SK-N-SH (cell line): ENCODE results near the gene LBR.

Source experiments
- EZH2phosphoT487 ChIP-seq: fragments of 200-600 bp; sonication (generic); IDR thresholded peaks from 2 replicates; pipeline ENCODE4 v1.6.1; 2017; ENCODE audit warnings: low read depth, mixed run types, mild to moderate bottlenecking, antibody characterized with exemption, moderate library complexity, borderline replicate concordance
- FOSL2 ChIP-seq: IDR thresholded peaks from 2 replicates; pipeline ENCODE4 v1.4.0; 2012; ENCODE audit warnings: low read depth, mild to moderate bottlenecking, moderate library complexity, borderline replicate concordance
- MAX ChIP-seq: IDR thresholded peaks from 2 replicates; pipeline ENCODE4 v1.4.0; 2012; ENCODE audit warnings: low read depth
- MXI1 ChIP-seq: IDR thresholded peaks from 2 replicates; pipeline ENCODE4 v1.6.1; 2012; ENCODE audit warnings: mild to moderate bottlenecking, low read depth, low read length, improper control_type of control experiment
- NFIC ChIP-seq: IDR thresholded peaks from 2 replicates; pipeline ENCODE4 v1.4.0; 2012; ENCODE audit warnings: borderline replicate concordance
- RAD21 ChIP-seq: IDR thresholded peaks from 2 replicates; pipeline ENCODE4 v1.6.1; 2012; ENCODE audit warnings: mild to moderate bottlenecking, low read length
- TCF12 ChIP-seq: IDR thresholded peaks from 2 replicates; pipeline ENCODE4 v1.4.0; 2012
- USF1 ChIP-seq: IDR thresholded peaks from 2 replicates; pipeline ENCODE4 v1.4.0; 2012; ENCODE audit warnings: low read depth, borderline replicate concordance
- YY1 ChIP-seq: IDR thresholded peaks from 2 replicates; pipeline ENCODE4 v1.4.0; 2012; ENCODE audit warnings: low read depth, mild to moderate bottlenecking
- TF ChIP-seq, protein P1 (sequence below): fragments of 200-600 bp; sonication (generic); IDR thresholded peaks from 2 replicates; pipeline ENCODE4 v1.6.1; 2017; ENCODE audit warnings: antibody characterized with exemption, mild to moderate bottlenecking, moderate library complexity
- TF ChIP-seq, protein P2 (sequence below): fragments of 150-350 bp; IDR thresholded peaks from 2 replicates; pipeline ENCODE4 v1.6.1; 2017; ENCODE audit warnings: antibody characterized with exemption, low read length, low read depth, borderline replicate concordance
- TF ChIP-seq, protein P3 (sequence below): IDR thresholded peaks from 2 replicates; pipeline ENCODE4 v1.4.0; 2012; ENCODE audit warnings: low read depth, borderline replicate concordance

DNA sequence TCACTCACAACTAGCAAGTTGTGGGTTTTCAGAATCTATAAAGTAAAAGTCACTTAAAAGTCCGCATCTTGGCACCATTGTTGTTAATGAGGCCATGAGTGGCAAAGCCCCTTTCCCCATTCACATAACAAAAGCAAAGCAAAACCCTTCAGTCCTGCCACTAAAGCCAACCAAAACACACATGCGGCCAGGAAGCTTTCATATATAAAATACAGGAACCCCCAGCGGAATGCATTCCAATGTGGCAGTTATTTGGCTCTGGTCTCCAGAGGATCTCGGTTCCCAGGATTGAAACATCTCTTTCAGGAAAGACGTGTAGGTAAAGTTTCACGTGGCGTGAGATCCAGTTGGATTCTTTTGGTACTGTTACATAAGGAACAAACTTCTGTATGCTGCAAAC is 2.5 kb upstream of the LBR start:
- no peak for TF ChIP-seq RAD21
- TF ChIP-seq YY1, result no peak
- TF ChIP-seq, protein P1, sequence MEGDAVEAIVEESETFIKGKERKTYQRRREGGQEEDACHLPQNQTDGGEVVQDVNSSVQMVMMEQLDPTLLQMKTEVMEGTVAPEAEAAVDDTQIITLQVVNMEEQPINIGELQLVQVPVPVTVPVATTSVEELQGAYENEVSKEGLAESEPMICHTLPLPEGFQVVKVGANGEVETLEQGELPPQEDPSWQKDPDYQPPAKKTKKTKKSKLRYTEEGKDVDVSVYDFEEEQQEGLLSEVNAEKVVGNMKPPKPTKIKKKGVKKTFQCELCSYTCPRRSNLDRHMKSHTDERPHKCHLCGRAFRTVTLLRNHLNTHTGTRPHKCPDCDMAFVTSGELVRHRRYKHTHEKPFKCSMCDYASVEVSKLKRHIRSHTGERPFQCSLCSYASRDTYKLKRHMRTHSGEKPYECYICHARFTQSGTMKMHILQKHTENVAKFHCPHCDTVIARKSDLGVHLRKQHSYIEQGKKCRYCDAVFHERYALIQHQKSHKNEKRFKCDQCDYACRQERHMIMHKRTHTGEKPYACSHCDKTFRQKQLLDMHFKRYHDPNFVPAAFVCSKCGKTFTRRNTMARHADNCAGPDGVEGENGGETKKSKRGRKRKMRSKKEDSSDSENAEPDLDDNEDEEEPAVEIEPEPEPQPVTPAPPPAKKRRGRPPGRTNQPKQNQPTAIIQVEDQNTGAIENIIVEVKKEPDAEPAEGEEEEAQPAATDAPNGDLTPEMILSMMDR, result no peak
- TF ChIP-seq MXI1, result no peak
- TF ChIP-seq, protein P2, sequence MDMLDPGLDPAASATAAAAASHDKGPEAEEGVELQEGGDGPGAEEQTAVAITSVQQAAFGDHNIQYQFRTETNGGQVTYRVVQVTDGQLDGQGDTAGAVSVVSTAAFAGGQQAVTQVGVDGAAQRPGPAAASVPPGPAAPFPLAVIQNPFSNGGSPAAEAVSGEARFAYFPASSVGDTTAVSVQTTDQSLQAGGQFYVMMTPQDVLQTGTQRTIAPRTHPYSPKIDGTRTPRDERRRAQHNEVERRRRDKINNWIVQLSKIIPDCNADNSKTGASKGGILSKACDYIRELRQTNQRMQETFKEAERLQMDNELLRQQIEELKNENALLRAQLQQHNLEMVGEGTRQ, result no peak
- no peak for TF ChIP-seq NFIC
- TF ChIP-seq, protein P3, sequence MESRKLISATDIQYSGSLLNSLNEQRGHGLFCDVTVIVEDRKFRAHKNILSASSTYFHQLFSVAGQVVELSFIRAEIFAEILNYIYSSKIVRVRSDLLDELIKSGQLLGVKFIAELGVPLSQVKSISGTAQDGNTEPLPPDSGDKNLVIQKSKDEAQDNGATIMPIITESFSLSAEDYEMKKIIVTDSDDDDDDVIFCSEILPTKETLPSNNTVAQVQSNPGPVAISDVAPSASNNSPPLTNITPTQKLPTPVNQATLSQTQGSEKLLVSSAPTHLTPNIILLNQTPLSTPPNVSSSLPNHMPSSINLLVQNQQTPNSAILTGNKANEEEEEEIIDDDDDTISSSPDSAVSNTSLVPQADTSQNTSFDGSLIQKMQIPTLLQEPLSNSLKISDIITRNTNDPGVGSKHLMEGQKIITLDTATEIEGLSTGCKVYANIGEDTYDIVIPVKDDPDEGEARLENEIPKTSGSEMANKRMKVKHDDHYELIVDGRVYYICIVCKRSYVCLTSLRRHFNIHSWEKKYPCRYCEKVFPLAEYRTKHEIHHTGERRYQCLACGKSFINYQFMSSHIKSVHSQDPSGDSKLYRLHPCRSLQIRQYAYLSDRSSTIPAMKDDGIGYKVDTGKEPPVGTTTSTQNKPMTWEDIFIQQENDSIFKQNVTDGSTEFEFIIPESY, result no peak
- no peak for TF ChIP-seq TCF12
- no peak for TF ChIP-seq EZH2phosphoT487
- TF ChIP-seq MAX, result no peak
- TF ChIP-seq USF1, result no peak
- no peak for TF ChIP-seq FOSL2
